ENCODE measurements around the gene ANXA6. TPM values are rescaled to one million over a fixed set of nuclear protein-coding genes. Genes with fewer than 3 reads are reported as not detected.

The ANXA6 gene
- total RNA-seq, 1 experiment from 2014 or later = 98.7 TPM

- H3K18ac ChIP-seq (ENCODE audit: insufficient read length, low read depth, low read length) = no peak overlapping the region
- no peaks in the 10 kb centered on the region; a peak in 2 of 7 replicates for H3K36me3 Mint-ChIP-seq (ENCODE audit: insufficient read depth in 1 of 3, low read depth in 3 of 3)
- no peak overlapping the region for H3K27ac ChIP-seq (ENCODE audit: insufficient read length, low read depth, low read length)
- H3K4ac ChIP-seq (ENCODE audit: low read depth, low read length) = no peak overlapping the region
- H4K91ac ChIP-seq (ENCODE audit: insufficient read length, low read depth, low read length) = no peak overlapping the region
- no peak overlapping the region for H3K23ac ChIP-seq (ENCODE audit: insufficient read length, low read depth, low read length)
- H3K23me2 ChIP-seq (ENCODE audit: insufficient read length, low read depth, low read length, poor library complexity, severe bottlenecking) = peaks cover 5% of the 10 kb centered on the region
- WGBS (ENCODE audit: extremely low coverage, insufficient read length, low lambda C conversion rate) = no CpG with 5 or more reads among the region's 9 CpGs
- no peak overlapping the region for H2BK5ac ChIP-seq (ENCODE audit: insufficient read length, low read length)
- DNase-seq = no peak
- no peak overlapping the region for H2BK12ac ChIP-seq (ENCODE audit: insufficient read length, low read depth, low read length)
- no peak overlapping the region for H3K56ac ChIP-seq (ENCODE audit: insufficient read length, low read depth, low read length)
- no peak overlapping the region for H4K8ac ChIP-seq (replicated peaks; ENCODE audit: insufficient read length, low read depth, low read length)
- peaks cover 2% of the 10 kb centered on the region; the same call in 1 of the 2 replicates for H3K79me2 ChIP-seq (ENCODE audit: insufficient read depth, low read length)
- H3K9me3 Mint-ChIP-seq = no peaks in the 10 kb centered on the region
- no peak overlapping the region for H2BK120ac ChIP-seq (ENCODE audit: low read depth, low read length, poor library complexity, severe bottlenecking)
- H3K9ac ChIP-seq (ENCODE audit: extremely low read depth, insufficient read length, low read length) = no peak overlapping the region
- no peak overlapping the region for H3T11ph ChIP-seq (ENCODE audit: low read length)
- H2BK15ac ChIP-seq (ENCODE audit: low read depth, low read length) = no peak overlapping the region
- no peaks in the 10 kb centered on the region for H3K79me1 ChIP-seq (ENCODE audit: insufficient read depth, low read depth, low read length, poor library complexity, severe bottlenecking)
- no peak overlapping the region for H3K27ac Mint-ChIP-seq
- H3K4me3 Mint-ChIP-seq = no peak overlapping the region
- H2BK20ac ChIP-seq (ENCODE audit: low read depth, low read length, poor library complexity, severe bottlenecking) = no peak overlapping the region
- H3K27me3 ChIP-seq (ENCODE audit: insufficient read depth, low read length) = no peaks in the 10 kb centered on the region
- H3K4me1 ChIP-seq (ENCODE audit: insufficient read depth, low read length) = no peaks in the 10 kb centered on the region
- H3K4me1 Mint-ChIP-seq = peaks cover 15 to 23% of the 10 kb centered on the region in 2 experiments
- H3K14ac ChIP-seq (ENCODE audit: insufficient read depth, low read length) = no peak overlapping the region
- H4K20me1 ChIP-seq (ENCODE audit: control insufficient read depth, insufficient read depth, insufficient read length) = no peaks in the 10 kb centered on the region
- no peak overlapping the region for H2AK5ac ChIP-seq (ENCODE audit: insufficient read length, low read length)
- no peak overlapping the region for H2AFZ ChIP-seq (ENCODE audit: low read length)
- TF ChIP-seq CTCF (conservative IDR thresholded peaks at IDR 0.05) = no peak
- H3K4me2 ChIP-seq (ENCODE audit: insufficient read depth, insufficient read length, low read length) = no peak overlapping the region
- H4K5ac ChIP-seq (ENCODE audit: insufficient read length, low read depth, low read length) = no peak overlapping the region
- no peaks in the 10 kb centered on the region; the same call in 1 of the 2 replicates for H3K27me3 Mint-ChIP-seq (ENCODE audit: low read depth)
- H3K9me3 ChIP-seq (ENCODE audit: control insufficient read depth, low read depth, low read length) = no peaks in the 10 kb centered on the region
These were observed 80.2 kb downstream of the ANXA6 start for GRCh38 chr5:151077419-151077818.
